Glutamatergic neuron (in vitro differentiated cells): ENCODE results near the gene SREBF2. TPM values are rescaled to one million over a fixed set of nuclear protein-coding genes. Genes with fewer than 3 reads are reported as not detected.
A peak's percentile ranks its signal among the peaks of the same experiment; 100 is the strongest.

Experiments used
- DNase-seq: peaks from one replicate; pipeline ENCODE4 v3.0.0; 2022
- H3K27ac Mint-ChIP-seq: one replicate; pipeline ENCODE4 v1.8.0; 2020; ENCODE audit warnings: mild to moderate bottlenecking, mixed read lengths, inconsistent platforms; ENCODE audit not compliant: unreplicated experiment
- H3K27me3 Mint-ChIP-seq: one replicate; pipeline ENCODE4 v1.8.0; 2020; ENCODE audit warnings: mild to moderate bottlenecking, moderate library complexity, mixed read lengths, inconsistent platforms; ENCODE audit not compliant: unreplicated experiment
- H3K36me3 Mint-ChIP-seq: one replicate; pipeline ENCODE4 v1.8.0; 2020; ENCODE audit warnings: mild to moderate bottlenecking, mixed read lengths, inconsistent platforms; ENCODE audit not compliant: unreplicated experiment
- H3K4me1 Mint-ChIP-seq: one replicate; pipeline ENCODE4 v1.8.0; 2020; ENCODE audit warnings: mild to moderate bottlenecking, low read depth, mixed read lengths, inconsistent platforms; ENCODE audit not compliant: unreplicated experiment
- H3K4me3 Mint-ChIP-seq: one replicate; pipeline ENCODE4 v1.8.0; 2020; ENCODE audit warnings: mild to moderate bottlenecking, mixed read lengths, inconsistent platforms; ENCODE audit not compliant: unreplicated experiment
- H3K9me3 Mint-ChIP-seq: one replicate; pipeline ENCODE4 v1.8.0; 2020; ENCODE audit warnings: mild to moderate bottlenecking, moderate library complexity, mixed read lengths, inconsistent platforms; ENCODE audit not compliant: unreplicated experiment
- total RNA-seq: library from RNA; stranded (reverse); fragmentation: NEBNext Ultra II Directional; extraction: Animal tissue kit (Norgen Biotek cat#: 25700); gene quantifications from one replicate; pipeline ENCODE4 v1.2.1, GENCODE V29; 2021; ENCODE audit not compliant: unreplicated experiment
- TF ChIP-seq, protein P1 (sequence below): fragments of 200-600 bp; sonication (generic); IDR thresholded peaks from one replicate; pipeline ENCODE4 v1.5.0; 2021; ENCODE audit not compliant: partially characterized antibody, unreplicated experiment

The SREBF2 gene
- total RNA-seq, 1 donor from 2014 or later: 291 TPM

DNA sequence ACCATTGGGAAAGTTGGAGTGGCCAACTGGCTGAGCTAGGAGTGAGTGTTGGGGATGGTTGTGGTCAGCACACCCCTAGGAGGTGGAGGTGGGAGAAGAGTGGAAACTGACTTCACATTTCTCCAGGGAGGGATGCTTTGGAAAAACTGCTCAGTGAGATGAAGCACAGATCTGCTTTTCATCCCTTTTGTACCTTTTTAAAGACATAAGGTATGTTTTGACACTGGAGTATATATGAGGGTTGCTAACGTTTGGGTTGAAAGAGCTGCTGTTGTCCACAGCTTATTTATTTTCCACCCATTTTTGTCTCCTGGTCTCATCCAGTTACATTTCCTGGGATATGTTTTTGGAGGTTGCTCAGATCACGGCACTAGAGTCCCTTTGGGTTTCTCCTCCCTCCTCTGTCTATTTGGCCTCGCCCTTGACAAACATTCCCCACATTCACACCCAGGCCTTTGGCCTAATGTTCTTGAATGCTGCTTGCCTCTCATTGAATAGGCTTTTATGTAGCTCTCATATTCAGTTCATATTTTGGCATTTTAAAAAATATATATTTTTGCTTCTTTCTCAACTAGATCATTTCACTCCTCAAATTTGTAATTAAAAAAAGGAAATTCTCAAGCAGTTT is 8.3 kb downstream of the SREBF2 start:
- no peak for DNase-seq
- Mint-ChIP-seq H3K27ac (no peak overlapping the region), H3K4me3 (no peak overlapping the region), H3K9me3 (no peaks in the 10 kb centered on the region), H3K4me1 (peaks cover 34% of the 10 kb centered on the region), H3K27me3 (no peaks in the 10 kb centered on the region), H3K36me3 (peaks cover 16% of the 10 kb centered on the region)
- TF ChIP-seq, protein P1, sequence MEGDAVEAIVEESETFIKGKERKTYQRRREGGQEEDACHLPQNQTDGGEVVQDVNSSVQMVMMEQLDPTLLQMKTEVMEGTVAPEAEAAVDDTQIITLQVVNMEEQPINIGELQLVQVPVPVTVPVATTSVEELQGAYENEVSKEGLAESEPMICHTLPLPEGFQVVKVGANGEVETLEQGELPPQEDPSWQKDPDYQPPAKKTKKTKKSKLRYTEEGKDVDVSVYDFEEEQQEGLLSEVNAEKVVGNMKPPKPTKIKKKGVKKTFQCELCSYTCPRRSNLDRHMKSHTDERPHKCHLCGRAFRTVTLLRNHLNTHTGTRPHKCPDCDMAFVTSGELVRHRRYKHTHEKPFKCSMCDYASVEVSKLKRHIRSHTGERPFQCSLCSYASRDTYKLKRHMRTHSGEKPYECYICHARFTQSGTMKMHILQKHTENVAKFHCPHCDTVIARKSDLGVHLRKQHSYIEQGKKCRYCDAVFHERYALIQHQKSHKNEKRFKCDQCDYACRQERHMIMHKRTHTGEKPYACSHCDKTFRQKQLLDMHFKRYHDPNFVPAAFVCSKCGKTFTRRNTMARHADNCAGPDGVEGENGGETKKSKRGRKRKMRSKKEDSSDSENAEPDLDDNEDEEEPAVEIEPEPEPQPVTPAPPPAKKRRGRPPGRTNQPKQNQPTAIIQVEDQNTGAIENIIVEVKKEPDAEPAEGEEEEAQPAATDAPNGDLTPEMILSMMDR: no peak

DNA sequence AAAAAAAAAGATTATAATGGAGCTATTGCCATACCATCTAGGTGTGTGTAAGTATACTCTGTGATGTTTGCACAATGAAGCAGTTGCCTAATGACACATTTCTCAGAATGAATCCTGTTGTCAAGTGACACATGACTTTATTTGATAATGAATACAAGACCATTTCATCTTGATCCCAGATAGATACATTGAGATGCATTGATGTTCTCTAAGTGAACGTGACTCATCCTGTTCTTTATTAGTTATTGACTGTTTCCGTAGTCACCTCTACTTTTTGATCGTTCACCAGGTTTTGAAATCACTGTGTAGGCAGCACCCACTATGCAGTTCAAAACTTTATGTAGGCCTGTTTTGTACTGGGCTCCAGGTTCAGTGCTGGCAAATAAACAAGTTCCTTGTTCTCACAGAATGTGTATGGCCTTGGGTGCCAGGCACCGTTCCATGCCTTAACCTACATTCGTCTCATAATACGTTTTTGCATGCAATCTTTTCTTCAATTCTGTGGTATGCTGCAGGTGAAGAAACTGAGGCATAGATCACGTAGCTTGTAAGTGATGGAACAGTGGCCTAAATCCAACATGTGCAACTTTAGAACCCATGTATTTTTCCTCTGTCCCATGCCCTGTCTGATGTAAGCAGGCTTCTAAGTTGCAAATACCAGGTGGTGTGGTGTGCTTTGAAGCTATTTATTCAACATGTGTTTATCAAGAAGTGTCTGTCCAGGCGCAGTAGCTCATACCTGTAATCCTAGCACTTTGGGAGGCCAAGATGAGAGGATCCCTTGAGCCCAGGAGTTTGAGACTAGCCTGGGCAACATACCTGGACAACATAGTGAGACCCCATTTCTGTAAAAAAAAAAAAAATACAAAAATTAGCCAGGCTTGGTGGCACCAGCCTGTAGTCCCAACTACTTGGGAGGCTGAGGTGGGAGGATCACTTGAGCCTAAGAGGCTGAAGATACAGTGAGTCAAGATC is 10.4 kb downstream of the SREBF2 start:
- no peak overlapping the region for H3K4me3 Mint-ChIP-seq
- H3K9me3 Mint-ChIP-seq: no peaks in the 10 kb centered on the region
- H3K4me1 Mint-ChIP-seq: peaks cover 34% of the 10 kb centered on the region
- TF ChIP-seq, protein P1: no peak
- H3K36me3 Mint-ChIP-seq: peaks cover 8% of the 10 kb centered on the region
- DNase-seq: no peak
- H3K27me3 Mint-ChIP-seq: no peaks in the 10 kb centered on the region
- no peak overlapping the region for H3K27ac Mint-ChIP-seq

- Mint-ChIP-seq H3K27ac (no peak overlapping the region), H3K4me1 (peaks cover 32% of the 10 kb centered on the region), H3K4me3 (peak overlapping the region; percentile 4), H3K27me3 (no peaks in the 10 kb centered on the region), H3K9me3 (no peaks in the 10 kb centered on the region), H3K36me3 (peaks cover 4% of the 10 kb centered on the region)
- TF ChIP-seq, protein P1: no peak
- no peak for DNase-seq
These were observed 11.1 kb downstream of the SREBF2 start for GRCh38 chr22:41844036-41844435.

DNA sequence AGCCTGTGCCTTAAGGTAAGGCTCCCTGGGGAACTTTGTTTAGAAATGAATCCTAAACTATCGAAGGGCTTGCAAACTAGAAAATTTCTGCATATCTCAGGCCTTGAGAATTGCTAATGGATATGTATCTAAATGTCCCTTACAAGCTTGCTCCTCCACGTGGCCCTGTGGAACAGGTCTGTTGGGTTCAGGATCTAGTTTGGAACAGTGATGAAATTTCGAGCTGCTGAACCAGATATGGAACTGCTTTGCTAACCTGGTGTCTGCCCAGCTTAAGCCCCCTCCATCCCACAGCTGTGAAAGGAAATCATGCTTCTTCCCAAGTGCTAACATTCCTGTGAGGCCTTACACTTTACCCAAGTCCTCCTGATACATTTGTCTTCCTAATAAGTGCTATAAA is 11.6 kb downstream of the SREBF2 start:
- TF ChIP-seq, protein P1: no peak
- Mint-ChIP-seq H3K4me1 (peaks cover 29% of the 10 kb centered on the region), H3K9me3 (no peaks in the 10 kb centered on the region), H3K4me3 (no peak overlapping the region), H3K27ac (no peak overlapping the region), H3K36me3 (no peaks in the 10 kb centered on the region), H3K27me3 (no peaks in the 10 kb centered on the region)
- no peak for DNase-seq
